HEK293 (cell line): ENCODE results near the gene SERPINH1.
A peak's percentile ranks its signal among the peaks of the same experiment; 100 is the strongest.

ENCODE experiments used
- EGR2 ChIP-seq: fragments of 450-650 bp; formaldehyde crosslinking; IDR thresholded peaks from 2 replicates; pipeline ENCODE4 v1.5.1; 2016; ENCODE audit warnings: low read depth, missing biosample characterization, missing genetic modification characterization
- GLIS1 ChIP-seq: fragments of 450-650 bp; formaldehyde crosslinking; IDR thresholded peaks from 2 replicates; pipeline ENCODE4 v1.5.1; 2016; ENCODE audit warnings: missing biosample characterization, missing genetic modification characterization
- HIC1 ChIP-seq: fragments of 450-650 bp; formaldehyde crosslinking; IDR thresholded peaks from 2 replicates; pipeline ENCODE4 v1.5.1; 2016; ENCODE audit warnings: missing biosample characterization, missing genetic modification characterization
- KLF10 ChIP-seq: fragments of 450-650 bp; IDR thresholded peaks from 2 replicates; pipeline ENCODE4 v1.5.1; 2018; ENCODE audit warnings: missing biosample characterization, mild to moderate bottlenecking, missing genetic modification characterization
- SCRT1 ChIP-seq: fragments of 450-650 bp; formaldehyde crosslinking; IDR thresholded peaks from 2 replicates; pipeline ENCODE4 v1.5.1; 2016; ENCODE audit warnings: missing biosample characterization, missing genetic modification characterization, borderline replicate concordance
- YY2 ChIP-seq: fragments of 450-650 bp; formaldehyde crosslinking; IDR thresholded peaks from 2 replicates; pipeline ENCODE4 v1.5.1; 2016; ENCODE audit warnings: missing biosample characterization, missing genetic modification characterization
- ZNF121 ChIP-seq: fragments of 450-650 bp; formaldehyde crosslinking; IDR thresholded peaks from 2 replicates; pipeline ENCODE4 v1.5.1; 2016; ENCODE audit warnings: missing biosample characterization, missing genetic modification characterization
- ZNF23 ChIP-seq: fragments of 450-650 bp; formaldehyde crosslinking; IDR thresholded peaks from 2 replicates; pipeline ENCODE4 v1.5.1; 2016; ENCODE audit warnings: missing biosample characterization, missing genetic modification characterization, borderline replicate concordance
- ZNF24 ChIP-seq: fragments of 450-650 bp; formaldehyde crosslinking; IDR thresholded peaks from 2 replicates; pipeline ENCODE4 v1.5.1; 2016; ENCODE audit warnings: missing biosample characterization, missing genetic modification characterization
- ZNF266 ChIP-seq: fragments of 450-650 bp; formaldehyde crosslinking; IDR thresholded peaks from 2 replicates; pipeline ENCODE4 v1.5.1; 2016; ENCODE audit warnings: missing biosample characterization, missing genetic modification characterization, low read depth
- ZNF280D ChIP-seq: fragments of 450-650 bp; formaldehyde crosslinking; IDR thresholded peaks from 2 replicates; pipeline ENCODE4 v1.5.1; 2016; ENCODE audit warnings: missing biosample characterization, missing genetic modification characterization
- ZNF518A ChIP-seq: fragments of 450-650 bp; formaldehyde crosslinking; conservative IDR thresholded peaks from 2 replicates; pipeline ENCODE4 v1.5.1; 2016; ENCODE audit warnings: low read depth, missing biosample characterization, missing genetic modification characterization
- ZNF558 ChIP-seq: fragments of 450-650 bp; formaldehyde crosslinking; IDR thresholded peaks from 2 replicates; pipeline ENCODE4 v1.5.1; 2016; ENCODE audit warnings: missing biosample characterization, missing genetic modification characterization
- ZNF658 ChIP-seq: fragments of 450-650 bp; formaldehyde crosslinking; IDR thresholded peaks from 2 replicates; pipeline ENCODE4; 2016; ENCODE audit warnings: missing biosample characterization, missing genetic modification characterization
- ZNF76 ChIP-seq: fragments of 450-650 bp; formaldehyde crosslinking; IDR thresholded peaks from 2 replicates; pipeline ENCODE4; 2016; ENCODE audit warnings: low read depth, missing biosample characterization, missing genetic modification characterization, borderline replicate concordance
- ZNF768 ChIP-seq: fragments of 450-650 bp; formaldehyde crosslinking; IDR thresholded peaks from 2 replicates; pipeline ENCODE4 v1.5.1; 2018; ENCODE audit warnings: missing biosample characterization, mild to moderate bottlenecking, missing genetic modification characterization
- ZSCAN30 ChIP-seq: fragments of 450-650 bp; IDR thresholded peaks from 2 replicates; pipeline ENCODE4 v1.5.1; 2018; ENCODE audit warnings: missing biosample characterization, mild to moderate bottlenecking, missing genetic modification characterization, moderate library complexity

SERPINH1 gene

GRCh38 chr11:75525433-75526191 is 36.4 kb upstream of the SERPINH1 start, which contains the start of gene GDPD5 (continued):
- TF ChIP-seq ZNF658 (tag by site-specific recombination) (no peak), SCRT1 (tag by site-specific recombination) (no peak), ZNF266 (no peak), ZNF23 (tag by site-specific recombination) (no peak), ZNF24 (tag by site-specific recombination) (no peak), ZNF768 (tag by site-specific recombination) (no peak), ZNF558 (tag by site-specific recombination) (no peak), GLIS1 (tag by site-specific recombination) (0 out of 2 replicates have a peak, but pooled peaks have one; percentile 5), ZNF280D (tag by site-specific recombination) (no peak), ZNF518A (tag by site-specific recombination) (no peak), KLF10 (tag by site-specific recombination) (0 out of 2 replicates have a peak, but pooled peaks have one; percentile 24), YY2 (no peak), EGR2 (no peak), ZNF121 (tag by site-specific recombination) (no peak), ZSCAN30 (tag by site-specific recombination) (no peak), HIC1 (tag by site-specific recombination) (no peak), ZNF76 (tag by site-specific recombination) (no peak)
